B cell (primary cell): ENCODE measurements around the gene UBTD1. TPM values are rescaled to one million over a fixed set of nuclear protein-coding genes. Genes with fewer than 3 reads are reported as not detected.

Source experiments
- ATAC-seq: fragments of 200-7000 bp; cut with Tn5 transposase; one replicate; pipeline ENCODE4 v1.10.0; 2021; ENCODE audit warnings: low read depth, mild to moderate bottlenecking, moderate number of reproducible peaks, moderate library complexity
- CTCF ChIA-PET: fragments of 350-600 bp; sonication (Branson Sonifier 250); formaldehyde crosslinking; loops from one replicate; lab custom pipeline; 2021; ENCODE audit warnings: antibody characterized with exemption, inconsistent platforms; lab: Charles Lee
- POLR2A ChIA-PET: fragments of 350-600 bp; sonication (Branson Sonifier 250); formaldehyde crosslinking; loops from one replicate; lab custom pipeline; 2021; ENCODE audit warnings: antibody characterized with exemption; lab: Charles Lee
- DNase-seq: peaks from one replicate; pipeline ENCODE4 v3.0.0; 2013
- H2AFZ ChIP-seq: 2 replicates; pipeline ENCODE4 v1.6.1; 2012; ENCODE audit warnings: mild to moderate bottlenecking, low read depth, low read length; ENCODE audit not compliant: insufficient read depth, poor library complexity, severe bottlenecking
- H3K27ac ChIP-seq, 2 donors: 1 replicate in 1 of 2; 2 replicates in 1 of 2; pipeline ENCODE4 v1.5.1; 2012 to 2013; ENCODE audit warnings: low read length in 2 of 2, mild to moderate bottlenecking in 2 of 2, moderate library complexity in 1 of 2
- H3K27me3 ChIP-seq, 4 experiments: fragments of 200-600 bp in 1 of 4; sonication (generic) in 1 of 4; replicated peaks in 1 of 4; 1 replicate in 2 of 4; 2 replicates in 2 of 4; pipeline versions ENCODE4 v1.6.1 to v1.7.0; 2013 to 2016; ENCODE audit warnings: low read length in 3 of 4, mild to moderate bottlenecking in 2 of 4, mixed read lengths in 1 of 4, moderate library complexity in 1 of 4; ENCODE audit not compliant: insufficient read depth in 4 of 4, control insufficient read depth in 3 of 4; ENCODE audit errors: control extremely low read depth in 1 of 4
- H3K36me3 ChIP-seq, 2 experiments: replicated peaks in 1 of 2; 1 replicate in 1 of 2; 2 replicates in 1 of 2; pipeline versions ENCODE4 v1.6.1 to v1.7.1; 2013; ENCODE audit warnings: low read length in 1 of 2; ENCODE audit not compliant: insufficient read depth in 2 of 2, control insufficient read depth in 1 of 2; ENCODE audit errors: control extremely low read depth in 1 of 2, extremely low read depth in 1 of 2
- H3K4me1 ChIP-seq, 2 donors: fragments of 200-600 bp in 1 of 2; sonication (generic) in 1 of 2; 1 replicate in 1 of 2; 2 replicates in 1 of 2; pipeline versions ENCODE4 v1.5.1 to v1.6.1; 2013 to 2017; ENCODE audit warnings: low read length in 2 of 2; ENCODE audit not compliant: control insufficient read depth in 2 of 2, insufficient read depth in 2 of 2
- H3K4me2 ChIP-seq: replicated peaks from 2 replicates; pipeline ENCODE3; 2012; ENCODE audit warnings: mild to moderate bottlenecking, low read depth, low read length; ENCODE audit not compliant: poor library complexity, severe bottlenecking
- H3K4me3 ChIP-seq, 5 experiments: fragments of 200-600 bp in 1 of 5; sonication (generic) in 1 of 5; 1 replicate in 3 of 5; 2 replicates in 2 of 5; pipeline versions ENCODE4 v1.5.1 to v1.7.0; 2011 to 2016; ENCODE audit warnings: low read length in 4 of 5, mild to moderate bottlenecking in 4 of 5, low read depth in 2 of 5, control low read depth in 1 of 5, moderate library complexity in 1 of 5; ENCODE audit not compliant: insufficient read depth in 1 of 5; ENCODE audit errors: control extremely low read depth in 1 of 5, extremely low read depth in 1 of 5
- H3K79me2 ChIP-seq: fragments of 200-600 bp; sonication (generic); one replicate; pipeline ENCODE4 v1.6.0; 2016; ENCODE audit warnings: low read length; ENCODE audit not compliant: control insufficient read depth, insufficient read depth
- H3K9ac ChIP-seq: fragments of 200-600 bp; sonication (generic); 2 replicates; pipeline ENCODE4 v1.6.1; 2017; ENCODE audit warnings: mild to moderate bottlenecking, low read length, moderate library complexity
- H3K9me3 ChIP-seq, 3 donors: one replicate each; pipeline versions ENCODE4 v1.6.1 to v1.7.1; 2013; ENCODE audit warnings: low read length in 2 of 3; ENCODE audit not compliant: control insufficient read depth in 2 of 3, insufficient read depth in 1 of 3; ENCODE audit errors: control extremely low read depth in 1 of 3
- H4K20me1 ChIP-seq: 2 replicates; pipeline ENCODE4 v1.6.0; 2012; ENCODE audit warnings: mild to moderate bottlenecking, low read length; ENCODE audit not compliant: insufficient read depth, control insufficient read depth, poor library complexity, severe bottlenecking
- H3K27ac Mint-ChIP-seq: one replicate; pipeline ENCODE4 v1.8.0; 2021; ENCODE audit warnings: mixed read lengths
- H3K27me3 Mint-ChIP-seq: one replicate; pipeline ENCODE4 v1.8.0; 2021; ENCODE audit warnings: mixed read lengths
- H3K4me1 Mint-ChIP-seq: one replicate; pipeline ENCODE4 v1.8.0; 2021; ENCODE audit warnings: mixed read lengths
- H3K4me3 Mint-ChIP-seq: one replicate; pipeline ENCODE4 v1.8.0; 2021; ENCODE audit warnings: mixed read lengths
- H3K9me3 Mint-ChIP-seq: one replicate; pipeline ENCODE4 v1.8.0; 2022; ENCODE audit warnings: mixed read lengths; ENCODE audit not compliant: insufficient read depth
- CTCF ChIP-seq: fragments of 200-600 bp; IDR thresholded peaks from one replicate; pipeline ENCODE4 v1.8.0; 2022; ENCODE audit warnings: antibody characterized with exemption, mild to moderate bottlenecking
- EZH2 ChIP-seq: IDR thresholded peaks from 2 replicates; pipeline ENCODE4 v1.6.1; 2012; ENCODE audit warnings: borderline replicate concordance, low read depth, mild to moderate bottlenecking, moderate library complexity, low read length; ENCODE audit not compliant: insufficient read depth, poor library complexity, severe bottlenecking
- WGBS: methylation state at CpG from one replicate; pipeline ENCODE4 v1.1.5; 2013; ENCODE audit warnings: missing lambda C conversion rate; ENCODE audit not compliant: insufficient coverage; 5-methylcytosine and 5-hydroxymethylcytosine counted together
- intact Hi-C: fragments of 100-400 bp; cut with micrococcal nuclease; formaldehyde crosslinking; loops from one replicate; pipeline ENCODE4 v1.10.0; 2022
- polyA plus RNA-seq: library from polyadenylated mRNA; depleted of rRNA; stranded (reverse); fragments of >200 nt; gene quantifications from 2 replicates; pipeline ENCODE4 v1.2.3, GENCODE V29; 2012
- total RNA-seq, 2 donors: library from RNA; stranded (reverse); fragments of 120-200 nt in 1 of 2; gene quantifications; 1 replicate in 1 of 2; 2 replicates in 1 of 2; pipeline versions ENCODE4 v1.2.3 to v1.2.4, GENCODE V29; 2013 to 2022

The UBTD1 gene
- total and polyA plus RNA-seq, 2 donors (not counting 1 experiment from before 2014, with no cell fraction given): 1.3 to 1.8 TPM

GRCh38 chr10:97577701-97578100, 79.0 kb downstream of the UBTD1 start:
- no peaks in the 10 kb centered on the region for H3K9me3 Mint-ChIP-seq
- Histone ChIP-seq H3K9ac (no peak overlapping the region), H3K4me2 (no peak overlapping the region), H3K9me3 (no peaks in the 10 kb centered on the region), H3K4me3 (no peak overlapping the region), H3K27me3 (no peaks in the 10 kb centered on the region), H3K36me3 (no peaks in the 10 kb centered on the region), H2AFZ (no peak overlapping the region), H3K79me2 (no peaks in the 10 kb centered on the region), H3K27ac (no peak overlapping the region), H3K4me1 (no peaks in the 10 kb centered on the region), H4K20me1 (no peaks in the 10 kb centered on the region)
- no peaks in the 10 kb centered on the region for H3K4me1 Mint-ChIP-seq
- no peaks in the 10 kb centered on the region for H3K27me3 Mint-ChIP-seq
- no peak for DNase-seq
- ATAC-seq: no peak
- TF ChIP-seq EZH2: no peak
- no peak for TF ChIP-seq CTCF
- WGBS: 71% methylated on average over 9 of the region's 9 CpGs
- H3K27ac Mint-ChIP-seq: no peak overlapping the region
- ChIA-PET CTCF (no interaction called here), POLR2A (no interaction called here)
- no peak overlapping the region for H3K4me3 Mint-ChIP-seq
- intact Hi-C loops: no loop called here

- ChIA-PET CTCF (no interaction called here), POLR2A (no interaction called here)
- Mint-ChIP-seq H3K27ac (no peak overlapping the region), H3K4me3 (no peak overlapping the region), H3K9me3 (no peaks in the 10 kb centered on the region), H3K4me1 (no peaks in the 10 kb centered on the region), H3K27me3 (no peaks in the 10 kb centered on the region)
- Histone ChIP-seq H2AFZ (no peak overlapping the region), H3K9ac (no peak overlapping the region), H3K4me2 (no peak overlapping the region), H3K27ac (no peak overlapping the region), H3K36me3 (no peaks in the 10 kb centered on the region), H3K79me2 (no peaks in the 10 kb centered on the region), H3K27me3 (no peaks in the 10 kb centered on the region), H3K4me1 (no peaks in the 10 kb centered on the region), H4K20me1 (no peaks in the 10 kb centered on the region), H3K4me3 (no peak overlapping the region), H3K9me3 (no peaks in the 10 kb centered on the region)
- ATAC-seq: no peak
- WGBS: 66% methylated on average over 34 of the region's 40 CpGs
- DNase-seq: no peak
- intact Hi-C loops: no loop called here
- TF ChIP-seq EZH2 (no peak), CTCF (no peak)
Measured at GRCh38 chr10:97578171-97578844, 79.6 kb downstream of the UBTD1 start.
